HepG2 (cell line): Measurements from ENCODE around the gene IQCH. TPM values are rescaled to one million over a fixed set of nuclear protein-coding genes. Genes with fewer than 3 reads are reported as not detected.

ENCODE experiments used
- AGO1 ChIP-seq: fragments of 200-400 bp; formaldehyde crosslinking; IDR thresholded peaks from 2 replicates; pipeline ENCODE4 v1.6.1; 2017; ENCODE audit warnings: mild to moderate bottlenecking, low read depth, low read length, moderate library complexity; ENCODE audit not compliant: poor library complexity, severe bottlenecking
- FLYWCH1 ChIP-seq: sonication (generic); formaldehyde crosslinking; IDR thresholded peaks from 2 replicates; pipeline ENCODE4 v1.8.1; 2023; ENCODE audit warnings: mild to moderate bottlenecking, missing genetic modification reagents
- FOXA1 ChIP-seq, 2 experiments: fragments of 450-650 bp in 1 of 2; sonication (generic) in 1 of 2; formaldehyde crosslinking in 1 of 2; IDR thresholded peaks; 2 replicates each; pipeline versions ENCODE4 v1.4.0 to v1.6.1; 2016 to 2020; ENCODE audit warnings: missing genetic modification reagents in 1 of 2
- GMEB2 ChIP-seq: IDR thresholded peaks from 2 replicates; pipeline ENCODE4 v1.6.1; 2016; ENCODE audit warnings: missing biosample characterization, missing genetic modification reagents, low read depth
- HNRNPH1 ChIP-seq: fragments of 200-400 bp; formaldehyde crosslinking; optimal IDR thresholded peaks from 2 replicates; pipeline ENCODE3; 2017; ENCODE audit warnings: mild to moderate bottlenecking, low read depth, low read length
- ISL2 ChIP-seq: sonication (generic); formaldehyde crosslinking; IDR thresholded peaks from 2 replicates; pipeline ENCODE4 v1.5.0; 2020; ENCODE audit warnings: missing genetic modification reagents
- MBNL3 ChIP-seq: fragments of 250-450 bp; sonication (Bioruptor Pico); conservative IDR thresholded peaks from 2 replicates; pipeline ENCODE4 v1.8.0; 2022; ENCODE audit warnings: mild to moderate bottlenecking, inconsistent platforms
- NFE2 ChIP-seq: sonication (generic); formaldehyde crosslinking; IDR thresholded peaks from 2 replicates; pipeline ENCODE4 v1.4.0; 2020; ENCODE audit warnings: missing genetic modification reagents
- RELA ChIP-seq: sonication (generic); formaldehyde crosslinking; IDR thresholded peaks from 2 replicates; pipeline ENCODE4 v1.4.0; 2020; ENCODE audit warnings: missing genetic modification reagents
- RORA ChIP-seq: sonication (generic); formaldehyde crosslinking; IDR thresholded peaks from 2 replicates; pipeline ENCODE4 v1.5.0; 2020; ENCODE audit warnings: mild to moderate bottlenecking, missing genetic modification reagents, moderate library complexity
- SALL2 ChIP-seq: sonication (generic); formaldehyde crosslinking; IDR thresholded peaks from 2 replicates; pipeline ENCODE4 v1.8.1; 2023; ENCODE audit warnings: mild to moderate bottlenecking, missing genetic modification reagents, inconsistent platforms
- SOX5 ChIP-seq: IDR thresholded peaks from 2 replicates; pipeline ENCODE4 v1.6.1; 2016; ENCODE audit warnings: borderline replicate concordance
- STAT5B ChIP-seq: sonication (generic); formaldehyde crosslinking; IDR thresholded peaks from 2 replicates; pipeline ENCODE4 v1.4.0; 2020; ENCODE audit warnings: missing genetic modification reagents
- TCF7 ChIP-seq: sonication (generic); IDR thresholded peaks from 2 replicates; pipeline ENCODE4 v1.6.1; 2016; ENCODE audit warnings: antibody characterized with exemption, low read depth
- TGIF2 ChIP-seq: IDR thresholded peaks from 2 replicates; pipeline ENCODE4 v1.6.1; 2016; ENCODE audit warnings: control low read depth, missing compliant biosample characterization
- TOPORS ChIP-seq: sonication (generic); formaldehyde crosslinking; IDR thresholded peaks from 2 replicates; pipeline ENCODE4 v1.8.0; 2023; ENCODE audit warnings: mild to moderate bottlenecking, missing genetic modification reagents
- TRIM24 ChIP-seq: sonication (generic); formaldehyde crosslinking; IDR thresholded peaks from 2 replicates; pipeline ENCODE4 v1.8.0; 2022; ENCODE audit warnings: mild to moderate bottlenecking, missing genetic modification reagents
- U2AF2 ChIP-seq: fragments of 200-400 bp; formaldehyde crosslinking; IDR thresholded peaks from 2 replicates; pipeline ENCODE4 v1.6.1; 2017; ENCODE audit warnings: low read depth, mild to moderate bottlenecking, low read length
- XRCC5 ChIP-seq: fragments of 200-400 bp; formaldehyde crosslinking; optimal IDR thresholded peaks from 2 replicates; pipeline ENCODE3; 2017; ENCODE audit warnings: mild to moderate bottlenecking, low read length
- ZNF124 ChIP-seq: sonication (generic); formaldehyde crosslinking; IDR thresholded peaks from 2 replicates; pipeline ENCODE4 v1.4.0; 2020; ENCODE audit warnings: missing genetic modification reagents
- ZNF180 ChIP-seq: sonication (generic); formaldehyde crosslinking; IDR thresholded peaks from 2 replicates; pipeline ENCODE4 v1.4.0; 2020; ENCODE audit warnings: low read depth, missing genetic modification reagents, borderline replicate concordance
- ZNF672 ChIP-seq: sonication (generic); formaldehyde crosslinking; IDR thresholded peaks from 2 replicates; pipeline ENCODE4 v1.8.1; 2022; ENCODE audit warnings: missing genetic modification reagents
- ZNF761 ChIP-seq: sonication (generic); formaldehyde crosslinking; conservative IDR thresholded peaks from 2 replicates; pipeline ENCODE4 v1.4.0; 2020; ENCODE audit warnings: mild to moderate bottlenecking, missing genetic modification reagents
- ZNF770 ChIP-seq: sonication (generic); formaldehyde crosslinking; IDR thresholded peaks from 2 replicates; pipeline ENCODE4 v1.5.0; 2020; ENCODE audit warnings: mild to moderate bottlenecking, missing genetic modification reagents
- ZNF781 ChIP-seq: sonication (generic); formaldehyde crosslinking; IDR thresholded peaks from 2 replicates; pipeline ENCODE4 v1.5.1; 2020; ENCODE audit warnings: borderline replicate concordance, mild to moderate bottlenecking, missing genetic modification reagents; ENCODE audit errors: not compliant biosample characterization
- ZNF816 ChIP-seq: sonication (generic); formaldehyde crosslinking; IDR thresholded peaks from 2 replicates; pipeline ENCODE4 v1.8.0; 2022; ENCODE audit warnings: missing genetic modification reagents, mild to moderate bottlenecking, borderline replicate concordance
- polyA plus RNA-seq, 8 experiments: library from polyadenylated mRNA; depleted of rRNA in 3 of 8; stranded (reverse) in 7 of 8; unstranded in 1 of 8; fragments of >200 nt; fragmentation: Illumina TruSeq in 4 of 8; extraction: Trizol in 4 of 8; gene quantifications; 2 replicates each; pipeline versions ENCODE4 v1.2.1 to v1.2.3, GENCODE V29; 2011 to 2016; ENCODE audit warnings: low read depth in 4 of 8, missing spikeins in 1 of 8, mixed read lengths in 1 of 8; ENCODE audit not compliant: insufficient read depth in 1 of 8
- total RNA-seq, 5 experiments: library from RNA; depleted of rRNA; stranded (reverse); fragments of >200 nt; fragmentation: Illumina TruSeq; extraction: Trizol; gene quantifications; 2 replicates each; pipeline ENCODE4 v1.2.3, GENCODE V29; 2016; ENCODE audit warnings: low read depth in 1 of 5
- TF ChIP-seq, protein P1 (sequence below): sonication (generic); formaldehyde crosslinking; IDR thresholded peaks from 2 replicates; pipeline ENCODE4 v1.9.0; 2021; ENCODE audit warnings: missing genetic modification reagents, mild to moderate bottlenecking, borderline replicate concordance

The IQCH gene
- total and polyA plus RNA-seq, 2 of the 13 experiments (the other 11 are each of a cell fraction or from before 2014, with no cell fraction given) = 0.16 to 0.55 TPM

DNA sequence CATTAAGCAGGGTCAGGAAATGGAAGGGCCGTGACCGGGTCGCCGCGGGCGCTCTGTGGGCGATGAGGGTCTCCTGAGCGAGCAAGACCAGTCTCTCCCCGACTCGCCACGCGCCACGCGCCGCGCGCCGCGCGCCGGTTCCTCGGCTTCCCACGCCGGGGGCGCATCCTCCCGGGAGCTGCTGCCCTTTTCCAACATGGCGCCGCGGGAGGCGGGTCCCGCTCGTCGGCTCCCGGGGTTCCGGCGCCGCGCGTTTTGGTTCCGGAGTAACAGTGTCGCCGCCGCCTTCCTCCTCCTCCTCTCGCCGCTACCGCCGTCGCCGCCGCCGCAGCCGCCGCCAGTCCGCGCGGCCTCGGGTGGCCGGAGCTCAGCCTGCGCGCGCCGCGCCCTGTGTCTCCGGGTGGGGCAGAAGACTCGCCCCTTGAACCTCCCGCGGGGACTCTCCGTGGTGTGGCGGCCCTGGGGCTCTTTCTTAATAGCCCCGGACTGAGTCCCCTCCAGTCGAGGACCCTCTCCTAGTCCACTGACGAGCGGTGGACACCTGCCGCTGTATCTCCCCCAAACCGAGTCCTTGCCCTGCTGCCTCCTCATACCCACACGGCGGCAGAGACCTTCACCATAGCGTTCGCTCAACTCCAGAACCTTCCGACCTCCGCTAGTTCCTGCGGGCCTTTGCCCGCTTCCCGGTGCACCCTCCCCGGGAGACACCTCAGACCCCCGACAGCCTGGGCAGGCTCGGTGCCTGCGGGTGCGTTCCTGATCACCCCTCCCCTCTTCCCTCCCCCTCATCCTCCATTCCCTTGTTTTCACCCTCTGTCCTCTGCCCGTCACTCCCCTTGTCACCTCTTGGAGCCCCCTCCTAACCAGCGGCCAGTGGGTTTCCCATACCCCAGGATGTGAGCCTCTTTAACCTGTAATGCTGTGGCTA, 288.1 kb downstream of the IQCH start, which contains the start of gene MAP2K5 (continued):
- TF ChIP-seq SALL2 (CRISPR knock-in tag) (0 out of 2 replicates have a peak, but pooled peaks have one; percentile 45), FLYWCH1 (CRISPR knock-in tag) (no peak), TCF7 (no peak), ZNF124 (no peak), ZNF761 (CRISPR knock-in tag) (no peak), ZNF816 (CRISPR knock-in tag) (no peak), FOXA1 (IDR thresholded peaks at IDR 0.05) (no peak), FOXA1 (CRISPR knock-in tag; IDR thresholded peaks at IDR 0.05) (no peak), U2AF2 (no peak), ZNF770 (CRISPR knock-in tag) (no peak), TOPORS (no peak), SOX5 (CRISPR knock-in tag) (no peak), MBNL3 (CRISPR knock-in tag) (no peak), ISL2 (CRISPR knock-in tag) (peak; percentile 57), RELA (CRISPR knock-in tag) (no peak), GMEB2 (CRISPR knock-in tag) (no peak), ZNF781 (CRISPR knock-in tag) (no peak), RORA (CRISPR knock-in tag) (no peak), AGO1 (no peak), TRIM24 (CRISPR knock-in tag) (no peak), HNRNPH1 (no peak), STAT5B (CRISPR knock-in tag) (no peak), ZNF672 (CRISPR knock-in tag) (no peak), XRCC5 (peak; percentile 41), ZNF180 (0 out of 2 replicates have a peak, but pooled peaks have one; percentile 33), NFE2 (no peak), TGIF2 (CRISPR knock-in tag) (no peak)
- TF ChIP-seq, protein P1, sequence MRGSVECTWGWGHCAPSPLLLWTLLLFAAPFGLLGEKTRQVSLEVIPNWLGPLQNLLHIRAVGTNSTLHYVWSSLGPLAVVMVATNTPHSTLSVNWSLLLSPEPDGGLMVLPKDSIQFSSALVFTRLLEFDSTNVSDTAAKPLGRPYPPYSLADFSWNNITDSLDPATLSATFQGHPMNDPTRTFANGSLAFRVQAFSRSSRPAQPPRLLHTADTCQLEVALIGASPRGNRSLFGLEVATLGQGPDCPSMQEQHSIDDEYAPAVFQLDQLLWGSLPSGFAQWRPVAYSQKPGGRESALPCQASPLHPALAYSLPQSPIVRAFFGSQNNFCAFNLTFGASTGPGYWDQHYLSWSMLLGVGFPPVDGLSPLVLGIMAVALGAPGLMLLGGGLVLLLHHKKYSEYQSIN (CRISPR knock-in tag) = no peak
